Measurements from ENCODE around the gene PLCH2. TPM values are rescaled to one million over a fixed set of nuclear protein-coding genes. Genes with fewer than 3 reads are reported as not detected.

PLCH2 gene
- total and polyA plus RNA-seq, 3 experiments from 2014 or later = 2.5 to 2.8 (median 2.5) TPM

DNA sequence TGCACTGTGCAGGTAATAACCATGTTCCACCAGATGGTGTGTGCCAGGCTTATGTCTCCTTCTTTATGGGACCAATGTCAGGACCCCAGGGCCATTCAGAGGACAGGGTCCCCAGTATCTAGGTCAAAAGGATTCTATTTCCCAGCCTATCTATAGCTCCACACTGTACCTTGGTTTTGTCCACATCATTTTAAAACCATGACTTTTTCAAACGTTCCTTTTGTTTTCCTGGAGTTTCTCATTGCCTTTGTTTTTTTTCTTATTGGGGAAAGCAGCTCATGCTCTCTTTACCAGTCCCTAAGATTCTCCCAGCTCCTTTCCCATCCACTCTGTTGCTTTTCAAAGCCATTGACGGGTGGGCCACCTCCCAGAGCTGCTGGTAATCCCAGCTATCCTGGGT lies 12.6 kb downstream of the PLCH2 start:
- Histone ChIP-seq H3K36me3 (ENCODE audit: insufficient read depth, low read length) (peaks cover 4% of the 10 kb centered on the region), H3K9me3 (ENCODE audit: low read length) (peaks cover 10% of the 10 kb centered on the region), H3K4me1 (ENCODE audit: insufficient read depth, low read length) (peaks cover 7% of the 10 kb centered on the region), H3K4me3 (ENCODE audit: low read length) (no peak overlapping the region), H3K27me3 (ENCODE audit: insufficient read depth, low read length, poor library complexity, severe bottlenecking) (no peaks in the 10 kb centered on the region), H3K27ac (ENCODE audit: low read depth, low read length) (no peak overlapping the region)
- H3K36me3 Mint-ChIP-seq = peaks cover 4 to 23% (median 18%) of the 10 kb centered on the region in 3 donors
- peaks cover 0 to 9% (median 0%) of the 10 kb centered on the region in 5 donors for H3K9me3 Mint-ChIP-seq
- POLR2A ChIA-PET = interaction anchor here (1.1 kb wide), 1 partner anchor 18 kb away, joined by 3 read pairs; no protein-coding TSS in a partner anchor
- H3K4me3 Mint-ChIP-seq = no peak overlapping the region
- H3K4me1 Mint-ChIP-seq = peaks cover 9 to 13% (median 11%) of the 10 kb centered on the region in 3 donors
- DNase-seq = no peak
- H3K27ac Mint-ChIP-seq = peak overlapping the region in 1 of 8 donors; percentile 61
- H3K27me3 Mint-ChIP-seq = peaks cover 0 to 2% of the 10 kb centered on the region in 2 donors
- CTCF ChIA-PET = interaction anchor here (0.8 to 1.8 kb wide), 2 partner anchors 69 to 72 kb away, joined by 3 to 7 read pairs; no protein-coding TSS in a partner anchor

GRCh38 chr1:2489615-2490014 lies 13.5 kb downstream of the PLCH2 start:
- H3K27ac Mint-ChIP-seq = no peak overlapping the region
- Histone ChIP-seq H3K4me1 (ENCODE audit: insufficient read depth, low read length) (peaks cover 15% of the 10 kb centered on the region), H3K9me3 (ENCODE audit: low read length) (peaks cover 10% of the 10 kb centered on the region), H3K27ac (ENCODE audit: low read depth, low read length) (no peak overlapping the region), H3K36me3 (ENCODE audit: insufficient read depth, low read length) (peaks cover 4% of the 10 kb centered on the region), H3K4me3 (ENCODE audit: low read length) (no peak overlapping the region), H3K27me3 (ENCODE audit: insufficient read depth, low read length, poor library complexity, severe bottlenecking) (no peaks in the 10 kb centered on the region)
- ChIA-PET POLR2A (no interaction called here), CTCF (interaction anchor here (0.9 to 1.8 kb wide), 2 partner anchors 12 to 73 kb away, joined by 3 to 7 read pairs; no protein-coding TSS in a partner anchor)
- DNase-seq = no peak
- peaks cover 4 to 23% (median 18%) of the 10 kb centered on the region in 3 donors for H3K36me3 Mint-ChIP-seq
- peaks cover 0 to 2% of the 10 kb centered on the region in 2 donors for H3K27me3 Mint-ChIP-seq
- peaks cover 0 to 9% (median 0%) of the 10 kb centered on the region in 5 donors for H3K9me3 Mint-ChIP-seq
- peaks cover 10 to 16% (median 14%) of the 10 kb centered on the region in 3 donors for H3K4me1 Mint-ChIP-seq
- no peak overlapping the region for H3K4me3 Mint-ChIP-seq

DNA sequence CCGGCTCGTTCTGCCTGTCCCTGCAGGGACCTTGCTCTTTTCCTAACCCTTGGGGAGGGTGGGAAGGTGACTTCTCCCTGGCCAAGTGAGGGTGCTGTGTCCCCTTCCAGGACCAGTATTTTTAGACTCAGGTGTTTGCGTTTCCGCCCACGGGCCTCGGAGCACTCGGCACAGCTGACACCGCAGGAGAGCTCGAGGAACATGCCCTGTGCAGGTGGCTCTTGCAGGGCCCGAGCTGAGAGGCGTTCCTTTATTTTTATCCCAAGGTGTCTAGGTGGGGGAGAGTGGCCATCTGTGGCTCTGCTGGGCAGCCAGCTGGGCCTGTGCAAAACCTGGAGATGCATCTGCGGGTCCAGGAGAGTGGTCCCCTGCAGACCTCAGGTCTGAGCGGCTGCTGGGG lies 16.0 kb downstream of the PLCH2 start:
- CTCF ChIA-PET = no interaction called here
- Mint-ChIP-seq H3K4me3 (no peak overlapping the region), H3K9me3 (peaks cover 0 to 9% (median 0%) of the 10 kb centered on the region in 5 donors), H3K27me3 (peaks cover 0 to 2% of the 10 kb centered on the region in 2 donors), H3K36me3 (peaks cover 4 to 23% (median 18%) of the 10 kb centered on the region in 3 donors), H3K4me1 (peaks cover 17 to 36% (median 27%) of the 10 kb centered on the region in 3 donors), H3K27ac (no peak overlapping the region)
- H3K36me3 ChIP-seq (ENCODE audit: insufficient read depth, low read length) = peaks cover 4% of the 10 kb centered on the region
- POLR2A ChIA-PET = no interaction called here
- peaks cover 15% of the 10 kb centered on the region for H3K4me1 ChIP-seq (ENCODE audit: insufficient read depth, low read length)
- H3K9me3 ChIP-seq (ENCODE audit: low read length) = peaks cover 10% of the 10 kb centered on the region
- no peaks in the 10 kb centered on the region for H3K27me3 ChIP-seq (ENCODE audit: insufficient read depth, low read length, poor library complexity, severe bottlenecking)
- no peak overlapping the region for H3K27ac ChIP-seq (ENCODE audit: low read depth, low read length)
- DNase-seq = no peak
- H3K4me3 ChIP-seq (ENCODE audit: low read length) = no peak overlapping the region

GRCh38 chr1:2493218-2493617 lies 17.1 kb downstream of the PLCH2 start:
- peaks cover 0 to 6% (median 0%) of the 10 kb centered on the region in 5 donors for H3K9me3 Mint-ChIP-seq
- peaks cover 2 to 14% (median 13%) of the 10 kb centered on the region in 3 donors for H3K36me3 Mint-ChIP-seq
- Histone ChIP-seq H3K9me3 (ENCODE audit: low read length) (peaks cover 9% of the 10 kb centered on the region), H3K27me3 (ENCODE audit: insufficient read depth, low read length, poor library complexity, severe bottlenecking) (no peaks in the 10 kb centered on the region), H3K36me3 (ENCODE audit: insufficient read depth, low read length) (peaks cover 4% of the 10 kb centered on the region), H3K4me3 (ENCODE audit: low read length) (no peak overlapping the region), H3K27ac (ENCODE audit: low read depth, low read length) (no peak overlapping the region), H3K4me1 (ENCODE audit: insufficient read depth, low read length) (peaks cover 15% of the 10 kb centered on the region)
- peak overlapping the region in 2 of 8 donors; percentile 8 to 52 for H3K27ac Mint-ChIP-seq
- DNase-seq = no peak
- peak overlapping the region in 3 of 7 donors; percentile 50 to 66 (median 54) for H3K4me3 Mint-ChIP-seq
- ChIA-PET POLR2A (interaction anchor here (2.1 kb wide), 1 partner anchor 31 kb away, joined by 9 read pairs; no protein-coding TSS in a partner anchor), CTCF (no interaction called here)
- peaks cover 17 to 39% (median 28%) of the 10 kb centered on the region in 3 donors for H3K4me1 Mint-ChIP-seq
- H3K27me3 Mint-ChIP-seq = peaks cover 0 to 2% of the 10 kb centered on the region in 2 donors

DNA sequence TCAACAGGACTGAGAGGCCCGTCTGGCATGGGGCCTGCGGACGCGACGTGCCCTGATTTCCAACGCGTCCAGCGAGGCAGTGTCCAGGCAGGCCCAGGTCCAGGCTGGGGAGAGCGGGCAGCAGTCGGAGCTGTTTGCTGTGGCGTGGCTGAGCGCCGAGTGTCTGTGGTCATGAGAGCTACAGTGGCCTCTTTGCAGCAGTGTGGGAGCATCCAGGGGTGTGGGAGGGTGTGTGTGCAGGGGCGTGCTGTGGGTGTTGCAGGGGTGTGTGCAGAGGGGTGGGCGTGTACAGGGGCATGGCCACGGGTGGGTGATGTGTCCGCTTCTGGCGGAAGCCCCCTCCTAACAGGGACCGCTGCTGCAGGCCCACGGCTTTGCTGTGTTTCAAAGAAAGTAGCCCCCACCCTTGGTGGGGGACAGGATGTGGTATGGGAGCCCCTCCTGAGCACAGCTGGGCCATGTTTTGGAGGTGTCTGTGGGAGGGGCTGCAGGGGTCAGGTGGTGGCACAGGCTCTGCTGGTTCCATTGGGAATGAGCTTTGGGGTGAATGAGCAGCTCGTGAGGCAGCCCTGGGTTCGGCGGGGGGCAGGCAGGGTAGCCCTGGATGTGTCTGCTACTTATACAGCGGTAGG lies 17.7 kb downstream of the PLCH2 start:
- H3K9me3 Mint-ChIP-seq = peaks cover 0 to 2% (median 0%) of the 10 kb centered on the region in 5 donors
- peaks cover 2 to 8% (median 8%) of the 10 kb centered on the region in 3 donors for H3K36me3 Mint-ChIP-seq
- H3K36me3 ChIP-seq (ENCODE audit: insufficient read depth, low read length) = peaks cover 2% of the 10 kb centered on the region
- POLR2A ChIA-PET = interaction anchor here (1.1 to 2.1 kb wide), 2 partner anchors 30 to 32 kb away, joined by 5 to 9 read pairs; partner anchors contain the start of gene PANK4
- CTCF ChIA-PET = interaction anchor here (0.6 to 1.4 kb wide), 3 partner anchors 30 to 78 kb away, joined by 3 to 6 read pairs (median 3); no protein-coding TSS in a partner anchor
- H3K4me3 ChIP-seq (ENCODE audit: low read length) = no peak overlapping the region
- H3K27ac Mint-ChIP-seq = peak overlapping the region; percentile 21 to 91 (median 79)
- H3K27me3 ChIP-seq (ENCODE audit: insufficient read depth, low read length, poor library complexity, severe bottlenecking) = no peaks in the 10 kb centered on the region
- DNase-seq = peak in 3 of 5 donors; percentile 37 to 61 (median 55)
- no peak overlapping the region for H3K27ac ChIP-seq (ENCODE audit: low read depth, low read length)
- H3K4me3 Mint-ChIP-seq = peak overlapping the region in 6 of 7 donors; percentile 26 to 75 (median 56)
- peaks cover 15% of the 10 kb centered on the region for H3K4me1 ChIP-seq (ENCODE audit: insufficient read depth, low read length)
- peaks cover 4% of the 10 kb centered on the region for H3K9me3 ChIP-seq (ENCODE audit: low read length)
- H3K4me1 Mint-ChIP-seq = peaks cover 17 to 39% (median 28%) of the 10 kb centered on the region in 3 donors
- H3K27me3 Mint-ChIP-seq = peaks cover 0 to 2% of the 10 kb centered on the region in 2 donors

- Histone ChIP-seq H3K36me3 (ENCODE audit: insufficient read depth, low read length) (no peaks in the 10 kb centered on the region), H3K27me3 (ENCODE audit: insufficient read depth, low read length, poor library complexity, severe bottlenecking) (no peaks in the 10 kb centered on the region), H3K9me3 (ENCODE audit: low read length) (no peaks in the 10 kb centered on the region), H3K4me1 (ENCODE audit: insufficient read depth, low read length) (peaks cover 20% of the 10 kb centered on the region), H3K4me3 (ENCODE audit: low read length) (no peak overlapping the region), H3K27ac (ENCODE audit: low read depth, low read length) (no peak overlapping the region)
- Mint-ChIP-seq H3K4me1 (peaks cover 17 to 43% (median 30%) of the 10 kb centered on the region in 3 donors), H3K4me3 (peak overlapping the region in 6 of 7 donors; percentile 50 to 75 (median 60)), H3K36me3 (peaks cover 2 to 3% (median 3%) of the 10 kb centered on the region in 3 donors), H3K27ac (peak overlapping the region in 7 of 8 donors; percentile 21 to 91 (median 80)), H3K9me3 (no peaks in the 10 kb centered on the region), H3K27me3 (peaks cover 0 to 2% of the 10 kb centered on the region in 2 donors)
- no peak for DNase-seq
- CTCF ChIA-PET = interaction anchor here (0.6 to 1.4 kb wide), 4 partner anchors 24 to 79 kb away, joined by 3 to 6 read pairs (median 3); no protein-coding TSS in a partner anchor
- POLR2A ChIA-PET = interaction anchor here (1.1 to 2.1 kb wide), 2 partner anchors 30 to 32 kb away, joined by 5 to 9 read pairs; partner anchors contain the start of gene PANK4
These were observed 18.2 kb downstream of the PLCH2 start for GRCh38 chr1:2494323-2494693.

GRCh38 chr1:2495026-2495425 lies 18.9 kb downstream of the PLCH2 start:
- Histone ChIP-seq H3K27ac (ENCODE audit: low read depth, low read length) (no peak overlapping the region), H3K4me1 (ENCODE audit: insufficient read depth, low read length) (peaks cover 27% of the 10 kb centered on the region), H3K9me3 (ENCODE audit: low read length) (no peaks in the 10 kb centered on the region), H3K4me3 (ENCODE audit: low read length) (no peak overlapping the region), H3K27me3 (ENCODE audit: insufficient read depth, low read length, poor library complexity, severe bottlenecking) (no peaks in the 10 kb centered on the region), H3K36me3 (ENCODE audit: insufficient read depth, low read length) (no peaks in the 10 kb centered on the region)
- Mint-ChIP-seq H3K4me1 (peaks cover 24 to 50% (median 36%) of the 10 kb centered on the region in 3 donors), H3K27ac (no peak overlapping the region), H3K27me3 (peaks cover 0 to 2% of the 10 kb centered on the region in 2 donors), H3K9me3 (no peaks in the 10 kb centered on the region), H3K36me3 (peaks cover 0 to 2% (median 2%) of the 10 kb centered on the region in 3 donors), H3K4me3 (no peak overlapping the region)
- DNase-seq = no peak
- ChIA-PET POLR2A (interaction anchor here (1.1 to 2.1 kb wide), 2 partner anchors 29 to 31 kb away, joined by 5 to 9 read pairs; partner anchors contain the start of gene PANK4), CTCF (interaction anchor here (0.8 to 1.6 kb wide), 3 partner anchors 24 to 52 kb away, joined by 3 to 6 read pairs (median 4); no protein-coding TSS in a partner anchor)
